ENCODE results near the gene SERPINB13.

Gene SERPINB13

GRCh38 chr18:63586966-63587365, at the start of gene SERPINB13:
Gene SERPINB13 (plus strand): TSS chr18:63587343. CDS start chr18:63588668, 1,325 bp downstream.
- in situ Hi-C loops (cut with HindIII; ENCODE audit: low pct_unique_long_range_greater_than_20kb, low sequenced_read_pairs), result no loop called here
- no peak for TF ChIP-seq JUND (IDR thresholded peaks at IDR 0.05; ENCODE audit: low read depth)
- DNase-seq (ENCODE audit: low read depth in 1 of 2, low spot score in 1 of 2), result no peak

- no peak for DNase-seq (ENCODE audit: low read depth in 1 of 2, low spot score in 1 of 2)
- no peak for TF ChIP-seq JUND (IDR thresholded peaks at IDR 0.05; ENCODE audit: low read depth)
- in situ Hi-C loops (cut with HindIII; ENCODE audit: low pct_unique_long_range_greater_than_20kb, low sequenced_read_pairs), result no loop called here
Observed at GRCh38 chr18:63539904-63540510, 47.1 kb upstream of the SERPINB13 start.

GRCh38 chr18:63542069-63542468, 45.1 kb upstream of the SERPINB13 start, which contains the start of gene SERPINB12:
Gene SERPINB12 (plus strand): TSS chr18:63542369. CDS start chr18:63556160, 13,791 bp downstream.
- no peak for DNase-seq (ENCODE audit: low read depth in 1 of 2, low spot score in 1 of 2)
- TF ChIP-seq JUND (IDR thresholded peaks at IDR 0.05; ENCODE audit: low read depth), result no peak
- in situ Hi-C loops (cut with HindIII; ENCODE audit: low pct_unique_long_range_greater_than_20kb, low sequenced_read_pairs), result no loop called here

GRCh38 chr18:63544017-63544416, 43.1 kb upstream of the SERPINB13 start:
- no peak for DNase-seq (ENCODE audit: low read depth in 1 of 2, low spot score in 1 of 2)
- in situ Hi-C loops (cut with HindIII; ENCODE audit: low pct_unique_long_range_greater_than_20kb, low sequenced_read_pairs), result no loop called here
- TF ChIP-seq JUND (IDR thresholded peaks at IDR 0.05; ENCODE audit: low read depth), result no peak

GRCh38 chr18:63545000-63545399, 42.1 kb upstream of the SERPINB13 start:
- in situ Hi-C loops (cut with HindIII; ENCODE audit: low pct_unique_long_range_greater_than_20kb, low sequenced_read_pairs), result no loop called here
- no peak for DNase-seq (ENCODE audit: low read depth in 1 of 2, low spot score in 1 of 2)
- TF ChIP-seq JUND (IDR thresholded peaks at IDR 0.05; ENCODE audit: low read depth), result no peak

GRCh38 chr18:63550068-63550467, 37.1 kb upstream of the SERPINB13 start:
- DNase-seq (ENCODE audit: low read depth in 1 of 2, low spot score in 1 of 2), result no peak
- TF ChIP-seq JUND (IDR thresholded peaks at IDR 0.05; ENCODE audit: low read depth), result no peak
- in situ Hi-C loops (cut with HindIII; ENCODE audit: low pct_unique_long_range_greater_than_20kb, low sequenced_read_pairs), result no loop called here

- TF ChIP-seq JUND (IDR thresholded peaks at IDR 0.05; ENCODE audit: low read depth), result no peak
- in situ Hi-C loops (cut with HindIII; ENCODE audit: low pct_unique_long_range_greater_than_20kb, low sequenced_read_pairs), result no loop called here
Observed at GRCh38 chr18:63551769-63552168, 35.4 kb upstream of the SERPINB13 start.

GRCh38 chr18:63552581-63552980, 34.6 kb upstream of the SERPINB13 start:
- no peak for TF ChIP-seq JUND (IDR thresholded peaks at IDR 0.05; ENCODE audit: low read depth)
- in situ Hi-C loops (cut with HindIII; ENCODE audit: low pct_unique_long_range_greater_than_20kb, low sequenced_read_pairs), result no loop called here
- no peak for DNase-seq (ENCODE audit: low read depth in 1 of 2, low spot score in 1 of 2)

More at GRCh38 chr18:63551769-63552168, 35.4 kb upstream of the SERPINB13 start:
- DNase-seq (ENCODE audit: low read depth in 1 of 2, low spot score in 1 of 2), result no peak

GRCh38 chr18:63553081-63553480, 34.1 kb upstream of the SERPINB13 start:
- DNase-seq (ENCODE audit: low read depth in 1 of 2, low spot score in 1 of 2), result peak in 1 of 2 experiments; percentile 19
- TF ChIP-seq JUND (IDR thresholded peaks at IDR 0.05; ENCODE audit: low read depth), result no peak
- in situ Hi-C loops (cut with HindIII; ENCODE audit: low pct_unique_long_range_greater_than_20kb, low sequenced_read_pairs), result no loop called here

GRCh38 chr18:63559567-63560491, 27.3 kb upstream of the SERPINB13 start:
- no peak for TF ChIP-seq JUND (IDR thresholded peaks at IDR 0.05; ENCODE audit: low read depth)
- in situ Hi-C loops (cut with HindIII; ENCODE audit: low pct_unique_long_range_greater_than_20kb, low sequenced_read_pairs), result no loop called here
- DNase-seq (ENCODE audit: low read depth in 1 of 2, low spot score in 1 of 2), result no peak

GRCh38 chr18:63562284-63562683, 24.9 kb upstream of the SERPINB13 start:
- no peak for TF ChIP-seq JUND (IDR thresholded peaks at IDR 0.05; ENCODE audit: low read depth)
- no peak for DNase-seq (ENCODE audit: low read depth in 1 of 2, low spot score in 1 of 2)
- in situ Hi-C loops (cut with HindIII; ENCODE audit: low pct_unique_long_range_greater_than_20kb, low sequenced_read_pairs), result no loop called here

- in situ Hi-C loops (cut with HindIII; ENCODE audit: low pct_unique_long_range_greater_than_20kb, low sequenced_read_pairs), result no loop called here
- TF ChIP-seq JUND (IDR thresholded peaks at IDR 0.05; ENCODE audit: low read depth), result no peak
- DNase-seq (ENCODE audit: low read depth in 1 of 2, low spot score in 1 of 2), result no peak
Observed at GRCh38 chr18:63564021-63564420, 23.1 kb upstream of the SERPINB13 start.

- DNase-seq (ENCODE audit: low read depth in 1 of 2, low spot score in 1 of 2), result no peak
- in situ Hi-C loops (cut with HindIII; ENCODE audit: low pct_unique_long_range_greater_than_20kb, low sequenced_read_pairs), result no loop called here
- no peak for TF ChIP-seq JUND (IDR thresholded peaks at IDR 0.05; ENCODE audit: low read depth)
Observed at GRCh38 chr18:63564561-63564960, 22.6 kb upstream of the SERPINB13 start.
